Erythroblast (primary cell): Measurements from ENCODE around the gene NHEJ1.

Source experiments
- GATA1 ChIP-seq: IDR thresholded peaks from 2 replicates; pipeline ENCODE4 v1.6.1; 2011; ENCODE audit warnings: low read depth, mild to moderate bottlenecking, control low read depth, low read length, moderate library complexity
- POLR2A ChIP-seq: IDR thresholded peaks from 2 replicates; pipeline ENCODE4 v1.6.1; 2011; ENCODE audit warnings: mild to moderate bottlenecking, low read length

- TF ChIP-seq POLR2A (no peak), GATA1 (no peak)
These were observed 99.5 kb downstream of the NHEJ1 start, which contains the start of gene IHH for GRCh38 chr2:219060821-219061791.
